H9 (cell line): ENCODE results near the gene PDE1C. TPM values are rescaled to one million over a fixed set of nuclear protein-coding genes. Genes with fewer than 3 reads are reported as not detected.

Source experiments
- DNase-seq: peaks from one replicate; pipeline ENCODE4 v3.0.0-alpha.2; 2017
- H2AFZ ChIP-seq: one replicate; pipeline ENCODE4 v1.6.1; 2013; ENCODE audit warnings: mild to moderate bottlenecking, low read length, control low read depth, moderate library complexity
- H2AK5ac ChIP-seq: 2 replicates; pipeline ENCODE4 v1.6.1; 2013; ENCODE audit warnings: low read length, control low read depth, mixed read lengths; ENCODE audit not compliant: insufficient read length
- H2BK120ac ChIP-seq: one replicate; pipeline ENCODE4 v1.6.1; 2013; ENCODE audit warnings: low read depth, mild to moderate bottlenecking, low read length, control low read depth, inconsistent platforms; ENCODE audit not compliant: poor library complexity, severe bottlenecking
- H2BK12ac ChIP-seq: 2 replicates; pipeline ENCODE4 v1.6.1; 2013; ENCODE audit warnings: low read length, control low read depth, mixed read lengths, low read depth; ENCODE audit not compliant: insufficient read length
- H2BK15ac ChIP-seq: 2 replicates; pipeline ENCODE4 v1.6.1; 2013; ENCODE audit warnings: low read depth, low read length, control low read depth
- H2BK20ac ChIP-seq: one replicate; pipeline ENCODE4 v1.6.1; 2013; ENCODE audit warnings: low read depth, mild to moderate bottlenecking, low read length, control low read depth, inconsistent platforms; ENCODE audit not compliant: poor library complexity, severe bottlenecking
- H2BK5ac ChIP-seq: 2 replicates; pipeline ENCODE4 v1.6.1; 2013; ENCODE audit warnings: low read length, control low read depth, mixed read lengths; ENCODE audit not compliant: insufficient read length
- H3K14ac ChIP-seq: 2 replicates; pipeline ENCODE4 v1.6.1; 2013; ENCODE audit warnings: low read length, control low read depth; ENCODE audit not compliant: insufficient read depth
- H3K18ac ChIP-seq: 2 replicates; pipeline ENCODE4 v1.6.1; 2013; ENCODE audit warnings: low read depth, mild to moderate bottlenecking, mixed read lengths, low read length, control low read depth; ENCODE audit not compliant: insufficient read length
- H3K23ac ChIP-seq: 2 replicates; pipeline ENCODE4 v1.6.1; 2013; ENCODE audit warnings: low read length, control low read depth, mixed read lengths, low read depth; ENCODE audit not compliant: insufficient read length
- H3K23me2 ChIP-seq: 2 replicates; pipeline ENCODE4 v1.6.1; 2013; ENCODE audit warnings: low read depth, mild to moderate bottlenecking, mixed read lengths, low read length, control low read depth; ENCODE audit not compliant: insufficient read length, poor library complexity, severe bottlenecking
- H3K27ac ChIP-seq: 2 replicates; pipeline ENCODE4 v1.5.1; 2013; ENCODE audit warnings: low read length, control low read depth, mixed read lengths, low read depth; ENCODE audit not compliant: insufficient read length
- H3K27me3 ChIP-seq: 2 replicates; pipeline ENCODE4 v1.6.1; 2013; ENCODE audit warnings: low read length, control low read depth, inconsistent platforms; ENCODE audit not compliant: insufficient read depth
- H3K4ac ChIP-seq: 2 replicates; pipeline ENCODE4 v1.6.1; 2013; ENCODE audit warnings: low read depth, mild to moderate bottlenecking, control low read depth, inconsistent platforms, low read length, moderate library complexity
- H3K4me1 ChIP-seq: 2 replicates; pipeline ENCODE4 v1.6.1; 2013; ENCODE audit warnings: low read length, control low read depth, inconsistent platforms; ENCODE audit not compliant: insufficient read depth
- H3K4me2 ChIP-seq: 2 replicates; pipeline ENCODE4 v1.6.1; 2013; ENCODE audit warnings: low read length, control low read depth, mixed read lengths; ENCODE audit not compliant: insufficient read length, insufficient read depth
- H3K56ac ChIP-seq: 2 replicates; pipeline ENCODE4 v1.6.1; 2013; ENCODE audit warnings: low read depth, mild to moderate bottlenecking, mixed read lengths, low read length, control low read depth; ENCODE audit not compliant: insufficient read length
- H3K79me1 ChIP-seq: 2 replicates; pipeline ENCODE4 v1.6.1; 2013; ENCODE audit warnings: low read depth, mild to moderate bottlenecking, moderate library complexity, low read length, control low read depth, inconsistent platforms; ENCODE audit not compliant: insufficient read depth, poor library complexity, severe bottlenecking
- H3K79me2 ChIP-seq: 2 replicates; pipeline ENCODE4 v1.6.1; 2013; ENCODE audit warnings: low read length, control low read depth, inconsistent platforms; ENCODE audit not compliant: insufficient read depth
- H3K9ac ChIP-seq: 2 replicates; pipeline ENCODE4 v1.6.1; 2013; ENCODE audit warnings: low read length, control low read depth, mixed read lengths; ENCODE audit not compliant: insufficient read length; ENCODE audit errors: extremely low read depth
- H3K9me3 ChIP-seq: one replicate; pipeline ENCODE4 v1.6.1; 2013; ENCODE audit warnings: low read depth, low read length, inconsistent platforms; ENCODE audit not compliant: control insufficient read depth
- H3T11ph ChIP-seq: one replicate; pipeline ENCODE4 v1.6.1; 2013; ENCODE audit warnings: mild to moderate bottlenecking, low read length, control low read depth, inconsistent platforms
- H4K20me1 ChIP-seq: one replicate; pipeline ENCODE4 v1.6.1; 2013; ENCODE audit not compliant: control insufficient read depth, insufficient read length, insufficient read depth
- H4K5ac ChIP-seq: 2 replicates; pipeline ENCODE4 v1.6.1; 2013; ENCODE audit warnings: low read depth, mild to moderate bottlenecking, mixed read lengths, low read length, control low read depth; ENCODE audit not compliant: insufficient read length
- H4K8ac ChIP-seq: replicated peaks from 2 replicates; pipeline ENCODE4 v1.6.1; 2013; ENCODE audit warnings: low read length, control low read depth, mixed read lengths, low read depth; ENCODE audit not compliant: insufficient read length
- H4K91ac ChIP-seq: 2 replicates; pipeline ENCODE4 v1.6.1; 2013; ENCODE audit warnings: low read depth, mild to moderate bottlenecking, moderate library complexity, mixed read lengths, low read length, control low read depth; ENCODE audit not compliant: insufficient read length
- H3K27ac Mint-ChIP-seq, 3 experiments: 2 replicates in 2 of 3; 3 replicates in 1 of 3; pipeline ENCODE4 v1.8.0; 2020 to 2021; ENCODE audit warnings: mixed read lengths in 3 of 3, mild to moderate bottlenecking in 1 of 3, moderate library complexity in 1 of 3
- H3K27me3 Mint-ChIP-seq: 2 replicates; pipeline ENCODE4 v1.8.0; 2021; ENCODE audit warnings: low read depth, mild to moderate bottlenecking, moderate library complexity, mixed read lengths
- H3K36me3 Mint-ChIP-seq, 3 experiments: 2 replicates in 2 of 3; 3 replicates in 1 of 3; pipeline ENCODE4 v1.8.0; 2020 to 2021; ENCODE audit warnings: low read depth in 3 of 3, mixed read lengths in 3 of 3; ENCODE audit not compliant: insufficient read depth in 1 of 3
- H3K4me1 Mint-ChIP-seq, 2 experiments: 2 replicates each; pipeline ENCODE4 v1.8.0; 2020; ENCODE audit warnings: mixed read lengths in 2 of 2
- H3K4me3 Mint-ChIP-seq, 2 experiments: 2 replicates in 1 of 2; 3 replicates in 1 of 2; pipeline ENCODE4 v1.8.0; 2020 to 2021; ENCODE audit warnings: mild to moderate bottlenecking in 2 of 2, mixed read lengths in 2 of 2, moderate library complexity in 1 of 2
- H3K9me3 Mint-ChIP-seq, 2 experiments: 2 replicates in 1 of 2; 3 replicates in 1 of 2; pipeline ENCODE4 v1.8.0; 2020; ENCODE audit warnings: mild to moderate bottlenecking in 2 of 2, mixed read lengths in 2 of 2, moderate library complexity in 1 of 2
- WGBS: extraction: QIAGEN DNeasy Blood & Tissue Kit; methylation state at CpG from one replicate; pipeline ENCODE4 v1.1.7; 2013; ENCODE audit warnings: missing lambda C conversion rate, low lambda C conversion rate, mixed read lengths; ENCODE audit not compliant: insufficient read length; ENCODE audit errors: extremely low coverage; 5-methylcytosine and 5-hydroxymethylcytosine counted together
- total RNA-seq: library from RNA; stranded (reverse); gene quantifications from 2 replicates; pipeline ENCODE4 v1.2.1, GENCODE V29; 2021
- TF ChIP-seq, protein P1 (sequence below): fragments of 200-600 bp; sonication (generic); conservative IDR thresholded peaks from 3 replicates; pipeline ENCODE4 v1.8.0; 2021; ENCODE audit warnings: antibody characterized with exemption, mild to moderate bottlenecking

Gene PDE1C
- total RNA-seq, 1 experiment from 2014 or later, result 0.17 TPM

DNA sequence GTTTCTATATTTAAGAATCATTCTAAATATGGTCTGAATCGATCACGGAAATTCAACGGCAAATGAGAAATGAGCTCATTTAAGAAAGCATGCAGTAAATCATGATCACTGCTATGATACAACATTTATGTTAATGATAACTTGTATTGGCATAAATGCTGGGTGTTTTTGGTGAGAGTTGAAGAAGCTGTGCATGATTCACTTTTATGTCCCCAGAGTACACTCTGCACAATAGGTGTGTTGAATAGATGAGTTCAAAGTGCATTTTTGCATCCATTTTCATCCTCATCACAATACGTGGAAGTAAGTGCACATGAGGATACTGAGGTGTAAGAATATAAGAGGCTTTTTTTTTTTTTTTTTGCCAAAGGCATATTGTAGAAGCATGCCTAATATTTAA is 213.9 kb downstream of the PDE1C start:
- Histone ChIP-seq H2AK5ac (no peak overlapping the region), H4K5ac (no peak overlapping the region), H3K27ac (no peak overlapping the region), H3K9me3 (no peaks in the 10 kb centered on the region), H3K4me1 (no peaks in the 10 kb centered on the region), H3K23ac (no peak overlapping the region), H4K91ac (no peak overlapping the region), H2BK20ac (no peak overlapping the region), H3K79me2 (no peaks in the 10 kb centered on the region), H3K56ac (no peak overlapping the region), H3K4me2 (no peak overlapping the region), H3K9ac (no peak overlapping the region), H3K79me1 (no peaks in the 10 kb centered on the region), H4K20me1 (no peaks in the 10 kb centered on the region), H4K8ac (no peak overlapping the region), H2BK12ac (no peak overlapping the region), H2AFZ (no peak overlapping the region), H3K18ac (no peak overlapping the region), H3K27me3 (peaks cover 7% of the 10 kb centered on the region; the same call in 1 of the 2 replicates), H2BK5ac (no peak overlapping the region), H2BK15ac (no peak overlapping the region), H3T11ph (no peak overlapping the region), H2BK120ac (no peak overlapping the region), H3K14ac (no peak overlapping the region), H3K4ac (no peak overlapping the region), H3K23me2 (no peaks in the 10 kb centered on the region)
- no CpG with 5 or more reads among the region's 4 CpGs for WGBS
- no peak overlapping the region for H3K27ac Mint-ChIP-seq
- peaks cover 40% of the 10 kb centered on the region for H3K27me3 Mint-ChIP-seq
- H3K36me3 Mint-ChIP-seq, result no peaks in the 10 kb centered on the region
- TF ChIP-seq, protein P1, sequence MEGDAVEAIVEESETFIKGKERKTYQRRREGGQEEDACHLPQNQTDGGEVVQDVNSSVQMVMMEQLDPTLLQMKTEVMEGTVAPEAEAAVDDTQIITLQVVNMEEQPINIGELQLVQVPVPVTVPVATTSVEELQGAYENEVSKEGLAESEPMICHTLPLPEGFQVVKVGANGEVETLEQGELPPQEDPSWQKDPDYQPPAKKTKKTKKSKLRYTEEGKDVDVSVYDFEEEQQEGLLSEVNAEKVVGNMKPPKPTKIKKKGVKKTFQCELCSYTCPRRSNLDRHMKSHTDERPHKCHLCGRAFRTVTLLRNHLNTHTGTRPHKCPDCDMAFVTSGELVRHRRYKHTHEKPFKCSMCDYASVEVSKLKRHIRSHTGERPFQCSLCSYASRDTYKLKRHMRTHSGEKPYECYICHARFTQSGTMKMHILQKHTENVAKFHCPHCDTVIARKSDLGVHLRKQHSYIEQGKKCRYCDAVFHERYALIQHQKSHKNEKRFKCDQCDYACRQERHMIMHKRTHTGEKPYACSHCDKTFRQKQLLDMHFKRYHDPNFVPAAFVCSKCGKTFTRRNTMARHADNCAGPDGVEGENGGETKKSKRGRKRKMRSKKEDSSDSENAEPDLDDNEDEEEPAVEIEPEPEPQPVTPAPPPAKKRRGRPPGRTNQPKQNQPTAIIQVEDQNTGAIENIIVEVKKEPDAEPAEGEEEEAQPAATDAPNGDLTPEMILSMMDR, result no peak
- H3K4me3 Mint-ChIP-seq, result no peak overlapping the region
- no peak for DNase-seq
- peaks cover 4 to 6% of the 10 kb centered on the region in 2 experiments; a peak in 3 of 4 replicates for H3K4me1 Mint-ChIP-seq
- no peaks in the 10 kb centered on the region; a peak in 1 of 5 replicates for H3K9me3 Mint-ChIP-seq
